CD4-positive, alpha-beta memory T cell (primary cell): ENCODE results near the gene SIGLEC7. TPM values are rescaled to one million over a fixed set of nuclear protein-coding genes. Genes with fewer than 3 reads are reported as not detected.

Experiments
- CTCF ChIA-PET: fragments of 350-600 bp; sonication (Branson Sonifier 250); formaldehyde crosslinking; loops from one replicate; lab custom pipeline; 2021; ENCODE audit warnings: inconsistent platforms; ENCODE audit not compliant: partially characterized antibody; lab: Charles Lee
- POLR2A ChIA-PET: fragments of 350-600 bp; sonication (Branson Sonifier 250); formaldehyde crosslinking; loops from one replicate; lab custom pipeline; 2021; ENCODE audit not compliant: partially characterized antibody; lab: Charles Lee
- DNase-seq, 5 donors: peaks; one replicate each; pipeline versions ENCODE4 v3.0.0 to v3.0.0-alpha.2; 2020 to 2022; ENCODE audit warnings: mixed read lengths in 1 of 5
- H3K27ac ChIP-seq: one replicate; pipeline ENCODE4 v1.7.0; 2013; ENCODE audit warnings: low read depth, low read length
- H3K27me3 ChIP-seq: 2 replicates; pipeline ENCODE4 v1.7.0; 2013; ENCODE audit warnings: mild to moderate bottlenecking, low read length, moderate library complexity; ENCODE audit not compliant: insufficient read depth
- H3K36me3 ChIP-seq: 2 replicates; pipeline ENCODE4 v1.7.0; 2013; ENCODE audit warnings: mild to moderate bottlenecking, low read length, moderate library complexity; ENCODE audit not compliant: insufficient read depth
- H3K4me1 ChIP-seq: 2 replicates; pipeline ENCODE4 v1.7.0; 2013; ENCODE audit warnings: mild to moderate bottlenecking, low read length, moderate library complexity; ENCODE audit not compliant: insufficient read depth
- H3K4me3 ChIP-seq, 2 donors: one replicate each; pipeline ENCODE4 v1.7.0; 2013; ENCODE audit warnings: low read length in 2 of 2, mild to moderate bottlenecking in 1 of 2
- H3K9me3 ChIP-seq, 2 donors: one replicate each; pipeline ENCODE4 v1.7.0; 2013; ENCODE audit warnings: low read length in 2 of 2, control low read depth in 1 of 2; ENCODE audit not compliant: control insufficient read depth in 1 of 2
- H3K27ac Mint-ChIP-seq, 7 donors: one replicate each; pipeline ENCODE4 v1.8.0; 2020 to 2021; ENCODE audit warnings: mixed read lengths in 7 of 7, mild to moderate bottlenecking in 6 of 7, inconsistent platforms in 3 of 7, moderate library complexity in 3 of 7
- H3K27me3 Mint-ChIP-seq, 2 donors: one replicate each; pipeline ENCODE4 v1.8.0; 2020 to 2021; ENCODE audit warnings: mixed read lengths in 2 of 2
- H3K36me3 Mint-ChIP-seq, 2 donors: one replicate each; pipeline ENCODE4 v1.8.0; 2020 to 2021; ENCODE audit warnings: mixed read lengths in 2 of 2, inconsistent platforms in 1 of 2, mild to moderate bottlenecking in 1 of 2
- H3K4me1 Mint-ChIP-seq, 4 donors: one replicate each; pipeline ENCODE4 v1.8.0; 2020 to 2021; ENCODE audit warnings: mixed read lengths in 4 of 4, mild to moderate bottlenecking in 1 of 4
- H3K4me3 Mint-ChIP-seq, 8 donors: one replicate each; pipeline ENCODE4 v1.8.0; 2020 to 2021; ENCODE audit warnings: mixed read lengths in 8 of 8, mild to moderate bottlenecking in 7 of 8, moderate library complexity in 6 of 8, inconsistent platforms in 3 of 8
- H3K9me3 Mint-ChIP-seq, 8 donors: one replicate each; pipeline ENCODE4 v1.8.0; 2020 to 2021; ENCODE audit warnings: mixed read lengths in 8 of 8, mild to moderate bottlenecking in 5 of 8, inconsistent platforms in 3 of 8, moderate library complexity in 1 of 8
- intact Hi-C: fragments of 100-400 bp; cut with micrococcal nuclease; formaldehyde crosslinking; loops from one replicate; pipeline ENCODE4 v1.15.1; 2023
- polyA plus RNA-seq, 2 donors: library from polyadenylated mRNA; unstranded; fragments of 300-500 nt; fragmentation: Illumina TruSeq; gene quantifications; one replicate each; pipeline ENCODE4 v1.2.3, GENCODE V29; 2021
- total RNA-seq, 2 experiments: library from RNA; stranded (reverse); gene quantifications; one replicate each; pipeline ENCODE4 v1.2.3, GENCODE V29; 2021

SIGLEC7 gene
- total RNA-seq, result under 1 TPM; 0.25 to 0.52 TPM
- polyA plus RNA-seq, result under 1 TPM in 1 of 2 donors, not detected in 1; 0.57 TPM

DNA sequence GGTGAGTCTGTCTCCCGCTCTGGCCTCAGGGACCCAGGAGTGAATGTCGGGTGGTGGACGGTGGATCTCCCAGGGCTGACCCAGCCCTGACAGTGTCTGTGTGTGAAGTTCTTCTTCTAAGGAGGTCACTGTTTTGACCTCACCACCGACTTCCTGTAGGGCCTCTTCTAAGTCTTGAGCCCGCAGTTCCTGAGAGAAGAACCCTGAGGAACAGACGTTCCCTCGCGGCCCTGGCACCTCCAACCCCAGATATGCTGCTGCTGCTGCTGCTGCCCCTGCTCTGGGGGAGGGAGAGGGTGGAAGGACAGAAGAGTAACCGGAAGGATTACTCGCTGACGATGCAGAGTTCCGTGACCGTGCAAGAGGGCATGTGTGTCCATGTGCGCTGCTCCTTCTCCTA is at the start of gene SIGLEC7:
TSS of gene SIGLEC7 (plus strand) at position 183 of the 400 bp plus-strand sequence. CDS start at position 252, 69 bp downstream.
- POLR2A ChIA-PET, result no interaction called here
- Histone ChIP-seq H3K4me1 (peaks cover 4% of the 10 kb centered on the region), H3K36me3 (no peaks in the 10 kb centered on the region), H3K27ac (no peak within 1 kb of the TSS), H3K9me3 (no peaks in the 10 kb centered on the region), H3K27me3 (no peaks in the 10 kb centered on the region), H3K4me3 (no peak within 1 kb of the TSS)
- Mint-ChIP-seq H3K27ac (peak within 1 kb of the TSS in 2 of 7 donors; percentile 43 to 57), H3K4me1 (peaks cover 4 to 16% (median 5%) of the 10 kb centered on the region in 4 donors), H3K4me3 (no peak within 1 kb of the TSS), H3K9me3 (peaks cover 0 to 2% (median 0%) of the 10 kb centered on the region in 8 donors), H3K36me3 (no peaks in the 10 kb centered on the region), H3K27me3 (peaks cover 2 to 8% of the 10 kb centered on the region in 2 donors)
- DNase-seq, result no peak
- CTCF ChIA-PET, result no interaction called here
- intact Hi-C loops, result no loop called here

DNA sequence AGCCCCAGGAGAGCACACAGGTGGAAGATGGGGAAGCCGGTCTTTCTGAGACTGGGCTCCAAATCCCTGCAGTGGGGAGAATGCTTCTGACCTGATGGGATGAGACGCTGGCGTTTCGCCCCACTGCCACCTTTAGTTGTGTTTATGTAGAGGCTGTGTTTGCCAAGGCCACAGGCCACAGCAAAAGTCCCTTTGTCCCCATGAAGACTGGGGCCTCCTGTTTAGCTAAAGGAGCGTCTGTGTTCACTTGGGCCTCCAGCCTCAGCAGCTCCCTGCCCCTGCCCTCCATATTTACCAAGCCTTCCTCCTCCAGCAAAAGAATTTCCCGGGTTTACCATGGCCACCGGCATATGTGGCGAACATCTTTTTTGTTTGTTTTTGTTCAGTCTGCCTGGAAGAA is 49.0 kb upstream of the SIGLEC7 start:
- no peak overlapping the region for H3K4me3 ChIP-seq
- peaks cover 10% of the 10 kb centered on the region for H3K4me1 ChIP-seq
- ChIA-PET CTCF (interaction anchor here (1.6 kb wide), 1 partner anchor 10 kb away, joined by 4 read pairs; no protein-coding TSS in a partner anchor), POLR2A (no interaction called here)
- no peaks in the 10 kb centered on the region for H3K27me3 ChIP-seq
- no peaks in the 10 kb centered on the region for H3K36me3 ChIP-seq
- no peak overlapping the region for H3K27ac ChIP-seq
- no peak for DNase-seq
- H3K9me3 ChIP-seq, result no peaks in the 10 kb centered on the region
- Mint-ChIP-seq H3K4me3 (no peak overlapping the region), H3K9me3 (no peaks in the 10 kb centered on the region), H3K4me1 (peaks cover 10 to 20% (median 15%) of the 10 kb centered on the region in 4 donors), H3K27ac (peak overlapping the region in 1 of 7 donors; percentile 82), H3K36me3 (peaks cover 5 to 9% of the 10 kb centered on the region in 2 donors), H3K27me3 (no peaks in the 10 kb centered on the region)
- intact Hi-C loops, result loop anchor here (10.0 kb wide), 1 partner anchor 168 kb away; no protein-coding TSS in a partner anchor

GRCh38 chr19:51093510-51094345 is 48.4 kb upstream of the SIGLEC7 start:
- ChIA-PET CTCF (interaction anchor here (1.6 kb wide), 1 partner anchor 9 kb away, joined by 4 read pairs; no protein-coding TSS in a partner anchor), POLR2A (no interaction called here)
- H3K4me3 ChIP-seq, result no peak overlapping the region
- peaks cover 10 to 20% (median 15%) of the 10 kb centered on the region in 4 donors for H3K4me1 Mint-ChIP-seq
- H3K4me3 Mint-ChIP-seq, result no peak overlapping the region
- H3K9me3 ChIP-seq, result no peaks in the 10 kb centered on the region
- no peaks in the 10 kb centered on the region for H3K9me3 Mint-ChIP-seq
- H3K27me3 ChIP-seq, result no peaks in the 10 kb centered on the region
- peak overlapping the region in 2 of 7 donors; percentile 5 to 82 for H3K27ac Mint-ChIP-seq
- no peak overlapping the region for H3K27ac ChIP-seq
- peaks cover 5 to 9% of the 10 kb centered on the region in 2 donors for H3K36me3 Mint-ChIP-seq
- no peak for DNase-seq
- no peaks in the 10 kb centered on the region for H3K36me3 ChIP-seq
- H3K27me3 Mint-ChIP-seq, result no peaks in the 10 kb centered on the region
- peaks cover 10% of the 10 kb centered on the region for H3K4me1 ChIP-seq
- intact Hi-C loops, result loop anchor here (10.0 kb wide), 1 partner anchor 169 kb away; no protein-coding TSS in a partner anchor

GRCh38 chr19:51094696-51095279 is 47.3 kb upstream of the SIGLEC7 start:
- peak in 1 of 5 donors; percentile 17 for DNase-seq
- Mint-ChIP-seq H3K36me3 (peaks cover 11 to 16% of the 10 kb centered on the region in 2 donors), H3K9me3 (no peaks in the 10 kb centered on the region), H3K4me3 (no peak overlapping the region), H3K27ac (no peak overlapping the region), H3K27me3 (no peaks in the 10 kb centered on the region), H3K4me1 (peaks cover 14 to 26% (median 19%) of the 10 kb centered on the region in 4 donors)
- Histone ChIP-seq H3K27ac (no peak overlapping the region), H3K4me3 (no peak overlapping the region), H3K27me3 (no peaks in the 10 kb centered on the region), H3K4me1 (peaks cover 10% of the 10 kb centered on the region), H3K9me3 (no peaks in the 10 kb centered on the region), H3K36me3 (peaks cover 1% of the 10 kb centered on the region)
- POLR2A ChIA-PET, result no interaction called here
- CTCF ChIA-PET, result interaction anchor here (0.6 to 1.6 kb wide), 7 partner anchors 8 to 1161 kb away, joined by 3 to 4 read pairs (median 4); partner anchors contain the start of gene CTU1
- intact Hi-C loops, result loop anchor here (5.0 to 10.0 kb wide), 2 partner anchors 38 to 170 kb away; no protein-coding TSS in a partner anchor

DNA sequence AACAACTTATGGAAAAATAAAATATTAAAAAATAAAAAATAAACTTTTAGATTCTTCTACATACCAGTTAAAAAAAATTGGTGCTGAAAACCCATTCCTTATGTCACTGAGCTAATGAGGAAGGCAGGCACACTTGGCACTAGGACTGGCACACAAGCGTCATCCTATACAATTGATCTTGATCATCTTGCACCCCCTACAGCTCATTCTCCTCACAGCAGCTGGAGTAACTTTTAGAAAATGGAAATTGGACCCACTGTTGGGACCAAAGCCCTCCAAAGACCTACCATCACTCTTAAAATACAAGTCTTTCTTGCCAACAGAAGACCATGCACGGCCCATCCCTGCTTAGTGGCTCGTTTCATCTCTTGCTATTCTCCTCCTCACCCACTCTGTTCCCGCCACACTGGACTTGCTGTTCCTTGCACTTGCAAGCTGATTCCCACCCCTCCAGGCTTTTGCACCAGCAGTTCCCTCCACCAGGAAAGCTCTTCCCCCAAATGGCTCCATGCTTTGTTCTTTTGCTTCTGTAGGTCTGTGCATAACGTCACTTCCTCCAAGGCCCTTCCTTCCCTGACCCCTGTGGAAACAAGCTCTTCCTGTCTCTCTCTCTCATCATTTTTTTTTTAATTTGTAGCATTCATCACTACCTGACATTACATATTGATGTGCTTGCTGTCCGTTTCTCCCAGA is 45.5 kb upstream of the SIGLEC7 start:
- Mint-ChIP-seq H3K27ac (peak overlapping the region in 6 of 7 donors; percentile 35 to 77 (median 47)), H3K4me3 (peak overlapping the region in 1 of 8 donors; percentile 3), H3K9me3 (no peaks in the 10 kb centered on the region), H3K27me3 (no peaks in the 10 kb centered on the region), H3K36me3 (peaks cover 14 to 26% of the 10 kb centered on the region in 2 donors), H3K4me1 (peaks cover 19 to 34% (median 25%) of the 10 kb centered on the region in 4 donors)
- ChIA-PET CTCF (interaction anchor here (0.7 to 1.7 kb wide), 11 partner anchors 8 to 78 kb away, joined by 3 to 8 read pairs (median 5); no protein-coding TSS in a partner anchor), POLR2A (no interaction called here)
- Histone ChIP-seq H3K27me3 (no peaks in the 10 kb centered on the region), H3K36me3 (peaks cover 15% of the 10 kb centered on the region), H3K9me3 (no peaks in the 10 kb centered on the region), H3K4me3 (no peak overlapping the region), H3K27ac (no peak overlapping the region), H3K4me1 (peaks cover 10% of the 10 kb centered on the region)
- DNase-seq, result no peak
- intact Hi-C loops, result loop anchor here (2.0 to 10.0 kb wide), 3 partner anchors 36 to 172 kb away; no protein-coding TSS in a partner anchor

- Mint-ChIP-seq H3K36me3 (peaks cover 14 to 30% of the 10 kb centered on the region in 2 donors), H3K4me1 (peaks cover 19 to 35% (median 26%) of the 10 kb centered on the region in 4 donors), H3K4me3 (peak overlapping the region in 1 of 8 donors; percentile 36), H3K27me3 (no peaks in the 10 kb centered on the region), H3K27ac (peak overlapping the region in 6 of 7 donors; percentile 35 to 77 (median 47)), H3K9me3 (no peaks in the 10 kb centered on the region)
- ChIA-PET POLR2A (no interaction called here), CTCF (interaction anchor here (0.7 to 1.7 kb wide), 11 partner anchors 8 to 77 kb away, joined by 3 to 8 read pairs (median 5); no protein-coding TSS in a partner anchor)
- Histone ChIP-seq H3K27me3 (no peaks in the 10 kb centered on the region), H3K36me3 (peaks cover 21% of the 10 kb centered on the region), H3K4me1 (peaks cover 10% of the 10 kb centered on the region), H3K9me3 (no peaks in the 10 kb centered on the region), H3K4me3 (no peak overlapping the region), H3K27ac (no peak overlapping the region)
- intact Hi-C loops, result loop anchor here (2.0 to 10.0 kb wide), 3 partner anchors 35 to 172 kb away; no protein-coding TSS in a partner anchor
- peak; percentile 49 to 57 (median 56) for DNase-seq
Measured at GRCh38 chr19:51097166-51097738, 44.8 kb upstream of the SIGLEC7 start.
